GM12872 (cell line): ENCODE data around the gene VPS50.

Experiments used
- TF ChIP-seq, protein P1 (sequence below): IDR thresholded peaks from 3 replicates; pipeline ENCODE4 v1.5.1; 2011; ENCODE audit warnings: low read depth, mild to moderate bottlenecking, low read length, moderate library complexity; ENCODE audit not compliant: insufficient read depth

The VPS50 gene

DNA sequence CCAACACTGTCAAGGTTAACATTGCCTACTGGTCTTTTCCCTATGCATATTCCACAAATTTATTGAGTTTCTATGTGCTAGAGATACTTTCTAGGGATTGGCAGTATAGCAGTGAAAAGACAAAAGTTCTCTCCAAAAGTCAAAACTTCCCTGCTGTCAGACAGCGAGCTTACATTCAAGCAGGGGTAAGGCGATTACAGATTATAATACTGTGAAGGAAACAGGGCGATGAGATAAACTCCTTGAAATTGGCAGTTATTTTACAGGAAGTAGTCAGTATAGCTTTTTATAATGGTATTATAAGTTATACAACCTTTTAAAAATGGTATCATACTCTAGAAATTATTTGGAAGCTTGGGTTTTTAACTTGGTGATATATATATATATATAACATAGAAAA, 9.9 kb downstream of the VPS50 start:
- TF ChIP-seq, protein P1, sequence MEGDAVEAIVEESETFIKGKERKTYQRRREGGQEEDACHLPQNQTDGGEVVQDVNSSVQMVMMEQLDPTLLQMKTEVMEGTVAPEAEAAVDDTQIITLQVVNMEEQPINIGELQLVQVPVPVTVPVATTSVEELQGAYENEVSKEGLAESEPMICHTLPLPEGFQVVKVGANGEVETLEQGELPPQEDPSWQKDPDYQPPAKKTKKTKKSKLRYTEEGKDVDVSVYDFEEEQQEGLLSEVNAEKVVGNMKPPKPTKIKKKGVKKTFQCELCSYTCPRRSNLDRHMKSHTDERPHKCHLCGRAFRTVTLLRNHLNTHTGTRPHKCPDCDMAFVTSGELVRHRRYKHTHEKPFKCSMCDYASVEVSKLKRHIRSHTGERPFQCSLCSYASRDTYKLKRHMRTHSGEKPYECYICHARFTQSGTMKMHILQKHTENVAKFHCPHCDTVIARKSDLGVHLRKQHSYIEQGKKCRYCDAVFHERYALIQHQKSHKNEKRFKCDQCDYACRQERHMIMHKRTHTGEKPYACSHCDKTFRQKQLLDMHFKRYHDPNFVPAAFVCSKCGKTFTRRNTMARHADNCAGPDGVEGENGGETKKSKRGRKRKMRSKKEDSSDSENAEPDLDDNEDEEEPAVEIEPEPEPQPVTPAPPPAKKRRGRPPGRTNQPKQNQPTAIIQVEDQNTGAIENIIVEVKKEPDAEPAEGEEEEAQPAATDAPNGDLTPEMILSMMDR = no peak

DNA sequence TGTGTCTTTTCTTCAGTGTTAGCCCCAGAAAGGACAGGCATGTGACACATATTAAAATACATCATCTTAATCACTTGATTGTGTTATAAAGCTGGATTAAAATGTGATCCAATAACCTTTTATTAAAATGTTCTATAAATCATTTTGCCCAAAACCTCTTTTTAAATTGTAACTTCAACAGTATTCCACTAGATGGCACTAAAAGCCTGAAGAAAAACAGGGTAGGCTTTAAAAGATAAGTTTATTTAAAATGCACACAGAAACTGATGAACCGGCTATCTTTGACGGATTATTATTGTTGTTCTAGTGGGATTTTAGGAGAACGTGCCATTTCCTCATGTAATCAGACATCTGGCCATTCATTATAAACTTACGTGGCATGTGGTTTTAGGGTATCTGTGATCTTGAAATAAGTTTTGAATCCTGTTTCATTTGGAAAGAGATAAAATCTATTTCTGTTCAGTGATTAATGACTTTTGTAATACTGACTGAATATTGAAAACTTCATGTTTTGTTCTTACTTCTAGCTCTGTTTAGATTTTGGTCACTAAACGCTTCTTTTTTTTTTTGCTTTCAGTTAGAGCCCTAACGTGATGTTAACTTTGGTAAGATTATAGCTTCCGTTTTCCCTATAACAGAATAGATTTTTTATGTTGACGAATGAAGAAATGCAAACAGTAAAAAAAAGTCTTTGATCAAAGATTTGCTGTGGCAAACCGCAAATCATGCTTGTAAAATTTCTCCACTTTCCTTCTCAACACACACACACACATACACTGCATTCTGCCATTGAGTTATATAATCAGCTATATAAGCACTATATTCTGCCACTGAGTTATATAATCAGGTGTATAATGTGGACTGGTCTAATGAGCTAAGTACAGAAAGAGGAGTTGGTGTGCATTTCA, 13.6 kb downstream of the VPS50 start:
- TF ChIP-seq, protein P1 = peak; percentile 41; the same call in 1 of the 3 replicates

DNA sequence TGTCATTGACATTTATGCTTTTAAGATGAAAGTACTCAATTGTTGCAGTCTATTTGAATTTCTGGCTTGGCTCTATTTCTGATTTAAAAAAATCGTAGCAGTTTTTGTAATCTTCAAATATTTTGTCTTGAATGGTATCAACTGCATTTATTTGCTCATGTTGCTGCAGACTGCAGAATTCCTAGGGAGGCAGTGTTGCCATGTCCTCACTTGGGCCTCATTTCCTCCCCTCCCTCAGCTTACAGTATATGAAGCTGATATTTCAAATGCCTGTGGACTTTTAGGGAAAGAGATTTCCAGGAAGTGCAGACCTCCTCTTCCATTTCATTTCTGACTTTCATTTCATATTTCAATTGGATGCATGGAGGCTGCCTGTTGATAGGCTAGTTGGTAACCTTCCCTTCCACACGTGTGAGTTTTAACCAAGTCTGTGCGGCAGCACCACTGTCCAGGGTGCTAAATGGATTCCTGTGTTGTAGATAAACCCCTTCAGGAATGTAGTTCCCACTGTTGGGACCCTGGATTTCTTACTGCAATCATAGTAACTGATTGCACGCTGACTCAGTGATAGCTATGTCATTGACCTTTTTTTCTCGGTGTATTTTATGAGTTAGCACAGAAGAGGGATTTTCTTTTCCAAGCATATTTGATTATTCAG, 17.5 kb downstream of the VPS50 start:
- TF ChIP-seq, protein P1 = no peak

DNA sequence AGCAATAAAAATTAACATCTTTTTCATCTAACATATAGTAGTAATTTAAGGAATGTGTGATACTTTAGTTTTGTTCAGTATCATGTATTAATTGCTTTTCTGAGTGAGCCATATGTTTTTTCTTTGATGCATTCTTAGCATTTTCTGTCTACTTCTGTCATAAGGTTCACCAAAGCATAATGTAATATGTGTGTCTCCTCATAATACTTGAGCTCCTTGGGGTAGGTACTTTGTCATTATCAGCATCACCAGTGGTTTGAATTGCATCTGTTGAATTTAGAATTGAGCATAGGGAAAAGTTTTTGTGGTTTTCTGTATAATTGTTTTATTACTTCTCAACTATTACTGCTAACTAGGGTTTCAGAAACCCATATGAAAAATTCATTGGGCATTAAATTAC, 26.5 kb downstream of the VPS50 start:
- TF ChIP-seq, protein P1 = no peak

DNA sequence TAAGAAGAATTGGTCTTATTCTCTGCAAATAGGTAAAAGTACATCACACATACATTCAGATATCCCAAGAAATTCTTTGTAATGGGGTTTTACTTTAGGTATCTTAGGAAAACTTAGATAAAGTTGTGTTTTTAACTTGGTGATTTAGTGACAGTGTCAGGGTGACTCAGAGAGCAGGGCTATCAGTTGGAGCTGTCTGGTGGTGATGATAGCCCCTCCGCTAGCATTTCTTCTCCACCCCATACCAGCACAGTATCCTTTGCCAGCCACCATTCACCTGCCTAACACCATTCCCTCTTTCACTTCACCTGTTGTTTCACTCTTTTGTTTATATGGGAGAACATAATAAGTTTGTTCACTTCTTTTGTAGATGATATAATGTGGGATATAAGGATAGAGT, 30.4 kb downstream of the VPS50 start:
- TF ChIP-seq, protein P1 = no peak

DNA sequence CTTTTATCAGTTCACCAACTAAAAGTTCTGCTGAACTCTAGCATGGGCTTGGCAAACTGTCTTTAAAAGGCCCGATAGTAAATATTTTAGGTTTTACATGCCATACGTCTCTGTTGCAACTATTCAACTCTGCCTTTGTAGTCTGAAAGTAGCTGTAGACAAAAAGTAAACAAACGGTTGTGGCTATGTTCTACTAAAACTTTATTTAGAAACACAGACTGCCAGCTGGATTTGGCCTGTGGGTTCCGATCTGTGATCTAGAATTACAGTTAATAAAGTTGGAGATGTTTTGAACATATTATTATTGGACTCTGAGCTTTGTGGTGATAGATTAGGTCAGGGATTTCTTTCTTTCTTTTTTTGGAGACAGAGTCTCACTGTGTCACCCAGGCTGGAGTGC, 33.1 kb downstream of the VPS50 start:
- TF ChIP-seq, protein P1 = no peak

DNA sequence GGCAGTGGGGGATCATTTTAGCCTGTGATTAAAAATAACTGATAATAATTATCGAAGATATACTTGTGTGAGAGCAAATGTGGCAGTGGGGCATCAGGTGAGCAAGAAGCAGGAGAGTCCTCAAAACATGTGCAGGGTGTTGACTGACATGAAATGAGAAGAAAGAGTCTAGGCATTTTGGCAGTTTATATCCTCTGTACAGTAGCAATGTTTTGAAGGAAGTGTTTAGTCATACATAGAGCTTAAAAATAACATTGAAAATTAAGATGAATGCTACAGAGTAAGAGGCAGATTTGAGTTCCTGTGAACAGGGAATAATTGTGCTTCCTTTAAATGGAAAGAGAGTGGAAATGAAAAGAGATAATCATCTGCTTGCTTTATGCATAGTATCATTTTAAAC, 47.4 kb downstream of the VPS50 start:
- TF ChIP-seq, protein P1 = no peak
